NCI-H345 treated with DMSO at 0.1 percent for 48 hours (cell line): ENCODE data around the gene ATM.

Source experiments
- DNase-seq: peaks from one replicate; lab custom pipeline; 2025; ENCODE audit not compliant: unreplicated experiment; lab: John Stamatoyannopoulos, UW

Gene ATM

GRCh38 chr11:108218912-108219783 is 3.7 kb upstream of the ATM start:
- no peak for DNase-seq

GRCh38 chr11:108220721-108221336 is 2.0 kb upstream of the ATM start:
- DNase-seq = no peak

GRCh38 chr11:108221371-108221770 is 1.5 kb upstream of the ATM start:
- no peak for DNase-seq

GRCh38 chr11:108221911-108222573 is 825 bp upstream of the ATM start:
- DNase-seq = no peak

- DNase-seq = no peak
Observed at GRCh38 chr11:108223348-108224149, 682 bp downstream of the ATM start.

- DNase-seq = no peak
Observed at GRCh38 chr11:108224366-108224765, 1.5 kb downstream of the ATM start.

- no peak for DNase-seq
Observed at GRCh38 chr11:108224911-108225786, 2.3 kb downstream of the ATM start.

GRCh38 chr11:108226036-108226435 is 3.2 kb downstream of the ATM start:
- DNase-seq = no peak

- DNase-seq = no peak
Observed at GRCh38 chr11:108228251-108228650, 5.4 kb downstream of the ATM start.

- DNase-seq = no peak
Observed at GRCh38 chr11:108233277-108233945, 10.5 kb downstream of the ATM start.

GRCh38 chr11:108235192-108235591 is 12.3 kb downstream of the ATM start:
- no peak for DNase-seq

GRCh38 chr11:108235633-108236032 is 12.8 kb downstream of the ATM start:
- no peak for DNase-seq

GRCh38 chr11:108237058-108237481 is 14.2 kb downstream of the ATM start:
- no peak for DNase-seq

- no peak for DNase-seq
Observed at GRCh38 chr11:108239076-108239475, 16.2 kb downstream of the ATM start.

- DNase-seq = no peak
Observed at GRCh38 chr11:108241330-108242037, 18.6 kb downstream of the ATM start.

GRCh38 chr11:108242422-108242821 is 19.6 kb downstream of the ATM start:
- DNase-seq = no peak

GRCh38 chr11:108246308-108246707 is 23.4 kb downstream of the ATM start:
- no peak for DNase-seq

- no peak for DNase-seq
Observed at GRCh38 chr11:108246885-108247284, 24.0 kb downstream of the ATM start.

GRCh38 chr11:108253176-108253575 is 30.3 kb downstream of the ATM start:
- no peak for DNase-seq
